GM21619 (cell line): ENCODE measurements around the gene KRT8.
"Not testable (repeated sequence)": the region's sequence is repeated elsewhere in the genome, so short reads cannot be mapped to it uniquely, and the experiment has no call there.

ENCODE experiments used
- ATAC-seq: cut with Tn5 transposase; IDR thresholded peaks from one replicate; pipeline ENCODE4 v1.9.1; 2021; ENCODE audit not compliant: unreplicated experiment

Gene KRT8

DNA sequence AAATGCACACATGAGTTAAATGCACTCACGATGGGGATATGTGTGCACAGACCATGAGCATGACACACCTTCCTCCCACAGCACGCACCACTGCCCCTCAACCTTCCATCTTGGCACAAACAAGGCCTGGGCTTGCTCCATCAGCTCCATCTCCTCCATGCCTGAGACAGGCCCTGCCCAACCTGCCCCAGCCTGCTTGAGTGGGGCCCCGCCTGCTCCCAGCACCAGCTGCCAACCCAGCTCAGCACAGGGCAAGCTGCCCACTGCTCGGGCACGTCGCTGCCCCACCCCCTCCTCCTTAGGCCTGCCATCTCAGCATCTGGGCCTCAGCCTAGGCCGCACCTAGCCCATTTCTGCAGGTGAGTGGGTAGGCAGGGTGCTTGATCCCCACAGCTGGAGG lies 28.5 kb downstream of the KRT8 start:
- no peak for ATAC-seq

DNA sequence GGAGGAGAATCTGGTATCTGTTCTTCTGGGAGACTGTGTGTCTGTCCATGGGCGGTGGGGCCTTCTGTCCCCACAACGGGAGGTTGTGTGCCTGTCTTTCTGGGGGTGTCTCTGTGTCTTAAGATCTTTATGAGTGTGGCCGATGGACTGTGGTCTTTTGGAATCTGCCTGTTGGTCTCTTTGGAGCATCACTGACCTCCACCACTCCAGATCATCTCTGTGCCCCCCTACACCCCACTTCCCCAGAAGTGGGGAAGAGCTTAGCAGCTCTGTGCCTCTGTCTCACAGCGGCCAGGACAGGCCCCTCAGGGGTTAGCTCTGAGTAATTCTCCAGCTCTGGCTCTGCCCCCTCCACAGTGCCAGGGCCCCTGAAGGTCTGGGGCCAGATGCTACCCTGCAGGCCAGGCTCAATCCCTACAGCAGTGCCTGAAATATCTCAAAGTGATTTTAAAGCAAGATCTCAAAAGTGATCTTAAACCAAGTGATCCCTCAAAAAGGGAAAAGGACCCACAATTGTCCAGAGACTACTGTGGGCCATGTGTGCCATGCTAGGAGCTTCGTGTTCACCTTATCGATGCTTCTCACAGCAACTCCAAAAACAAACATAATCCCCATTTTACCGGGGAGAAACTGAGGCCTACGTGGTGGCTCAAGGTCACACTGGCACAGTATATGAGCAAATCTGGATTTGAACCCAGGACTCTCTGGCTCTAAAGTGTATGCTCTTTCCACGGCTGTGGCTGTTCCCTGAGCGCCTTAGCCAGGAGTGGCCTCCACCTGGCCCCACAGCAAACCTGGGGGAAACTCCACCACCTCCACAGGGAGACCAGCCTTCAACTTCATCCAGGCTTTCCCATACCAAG lies 30.1 kb downstream of the KRT8 start:
- ATAC-seq = no peak

DNA sequence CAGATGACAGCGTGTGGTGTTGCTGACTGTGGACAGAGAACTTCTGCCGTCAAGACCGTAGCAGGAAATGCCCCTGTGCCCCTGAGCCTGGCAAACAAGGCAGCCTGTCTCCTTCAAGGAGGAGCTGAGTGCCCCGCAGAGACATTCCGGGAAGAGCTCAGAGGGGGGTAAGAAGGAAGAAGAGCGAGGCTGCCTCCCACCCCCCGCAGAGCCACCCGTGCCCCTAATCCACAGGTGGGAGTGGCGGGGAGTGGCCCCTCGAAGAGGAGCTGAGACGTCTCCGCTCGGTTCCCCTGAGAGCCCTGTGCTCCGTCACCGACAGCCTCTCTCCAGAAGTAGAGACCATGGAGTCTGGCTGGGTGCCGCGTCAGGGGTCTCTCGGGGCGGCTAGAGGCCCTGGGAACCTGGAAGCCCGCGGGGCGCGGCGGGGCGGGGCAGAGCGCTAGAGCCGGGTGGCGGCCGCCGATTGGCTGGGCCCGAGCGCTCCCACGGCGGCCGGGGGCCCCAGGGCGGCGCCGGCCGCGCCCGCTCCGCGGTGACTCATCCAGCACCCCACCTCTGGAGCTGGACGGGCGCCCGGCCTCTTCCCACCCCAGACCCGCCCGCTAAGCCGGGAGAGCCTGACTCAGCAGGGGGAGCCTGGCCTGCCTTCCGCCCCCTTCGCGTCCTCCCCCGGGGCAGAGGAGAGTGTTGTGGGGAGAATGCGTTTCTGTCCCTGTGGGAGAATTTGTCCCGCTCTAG lies 30.9 kb downstream of the KRT8 start:
- ATAC-seq = no peak

DNA sequence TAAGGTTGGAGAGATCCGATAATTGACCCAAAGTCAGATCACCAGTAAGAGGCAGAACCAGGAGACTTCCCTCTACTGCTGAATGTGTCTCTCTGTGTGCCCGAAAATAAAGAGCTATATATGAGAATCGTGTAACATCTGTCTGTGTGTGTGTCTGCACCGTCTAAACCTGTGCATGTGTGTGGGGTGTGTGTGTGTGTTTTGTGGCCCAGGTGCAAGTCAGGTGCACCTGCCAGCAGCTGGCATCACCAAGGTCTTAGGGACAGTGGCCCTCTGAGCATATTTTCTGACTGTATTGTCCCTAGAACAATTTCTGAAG lies 31.4 kb downstream of the KRT8 start:
- ATAC-seq = no peak

DNA sequence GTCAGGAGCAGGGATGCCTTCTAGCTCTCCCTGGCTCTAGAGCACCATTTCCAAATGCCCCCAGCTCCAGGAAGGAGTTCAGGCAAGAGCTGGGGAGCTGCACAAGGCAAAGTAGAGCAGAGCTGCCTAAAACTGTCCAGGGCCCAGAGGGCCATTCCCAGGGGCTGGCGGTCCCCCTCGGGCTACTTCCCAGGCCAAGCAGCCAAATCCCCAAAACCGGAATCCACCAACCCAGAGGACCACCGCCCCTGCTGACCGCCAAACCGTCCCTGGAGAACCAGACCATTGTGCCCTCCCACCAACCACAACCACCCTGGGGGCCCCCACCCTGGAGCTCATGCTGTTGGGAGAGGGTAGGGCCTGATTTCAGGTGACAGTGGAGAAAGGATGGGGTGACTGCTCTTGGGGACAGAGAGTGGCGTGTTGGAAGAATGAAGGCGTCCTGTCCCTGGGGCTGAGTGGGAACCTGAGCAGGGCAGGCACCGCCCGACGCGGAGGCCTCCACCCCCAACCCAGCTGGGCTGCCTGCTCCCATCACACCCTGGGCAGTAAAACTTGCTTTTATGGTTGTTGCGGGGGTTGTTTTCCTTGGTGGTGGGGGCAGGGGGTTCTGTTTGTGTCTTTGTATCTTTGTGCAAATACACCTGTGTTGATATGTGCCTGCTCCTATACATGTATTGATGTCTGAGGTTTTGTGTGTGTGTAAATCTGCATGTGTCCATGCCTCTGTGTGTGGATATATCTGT lies 32.1 kb downstream of the KRT8 start:
- ATAC-seq = no peak

DNA sequence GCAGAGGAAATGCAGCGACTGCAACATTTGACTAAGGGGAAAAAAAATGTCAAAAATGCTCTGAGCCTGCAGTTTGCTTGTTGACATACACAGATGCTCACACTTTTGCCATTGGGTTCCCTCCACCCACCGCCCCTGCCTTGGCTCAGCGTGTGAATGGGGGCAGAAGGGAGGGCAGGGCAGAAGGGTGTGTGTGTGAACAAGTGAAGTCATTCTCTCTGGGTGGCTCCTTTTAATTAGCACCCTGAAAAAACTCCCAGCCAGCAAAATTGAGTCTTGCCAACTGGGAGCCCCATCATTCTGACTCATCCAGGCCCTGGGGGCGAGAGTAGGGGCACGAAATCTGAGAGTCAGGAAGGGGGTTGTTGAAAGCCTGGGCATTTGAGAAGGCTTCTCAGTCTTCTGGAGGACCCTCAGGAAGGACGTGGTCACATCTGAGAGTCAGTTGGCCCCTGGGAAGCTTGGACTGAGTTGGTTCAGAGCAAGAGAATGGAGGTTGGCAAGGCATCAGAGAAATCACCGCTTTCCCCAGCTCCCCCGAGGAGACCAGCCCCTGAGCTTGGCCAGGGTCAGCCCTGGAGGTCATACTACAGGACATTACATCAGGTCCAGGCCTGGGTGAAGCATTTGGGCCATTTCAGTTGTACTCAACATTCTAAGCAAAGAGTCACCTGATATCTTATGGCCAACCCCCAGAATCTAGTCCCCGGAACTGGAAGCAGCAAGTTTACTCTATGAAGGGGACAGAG lies 33.4 kb downstream of the KRT8 start:
- ATAC-seq = no peak

DNA sequence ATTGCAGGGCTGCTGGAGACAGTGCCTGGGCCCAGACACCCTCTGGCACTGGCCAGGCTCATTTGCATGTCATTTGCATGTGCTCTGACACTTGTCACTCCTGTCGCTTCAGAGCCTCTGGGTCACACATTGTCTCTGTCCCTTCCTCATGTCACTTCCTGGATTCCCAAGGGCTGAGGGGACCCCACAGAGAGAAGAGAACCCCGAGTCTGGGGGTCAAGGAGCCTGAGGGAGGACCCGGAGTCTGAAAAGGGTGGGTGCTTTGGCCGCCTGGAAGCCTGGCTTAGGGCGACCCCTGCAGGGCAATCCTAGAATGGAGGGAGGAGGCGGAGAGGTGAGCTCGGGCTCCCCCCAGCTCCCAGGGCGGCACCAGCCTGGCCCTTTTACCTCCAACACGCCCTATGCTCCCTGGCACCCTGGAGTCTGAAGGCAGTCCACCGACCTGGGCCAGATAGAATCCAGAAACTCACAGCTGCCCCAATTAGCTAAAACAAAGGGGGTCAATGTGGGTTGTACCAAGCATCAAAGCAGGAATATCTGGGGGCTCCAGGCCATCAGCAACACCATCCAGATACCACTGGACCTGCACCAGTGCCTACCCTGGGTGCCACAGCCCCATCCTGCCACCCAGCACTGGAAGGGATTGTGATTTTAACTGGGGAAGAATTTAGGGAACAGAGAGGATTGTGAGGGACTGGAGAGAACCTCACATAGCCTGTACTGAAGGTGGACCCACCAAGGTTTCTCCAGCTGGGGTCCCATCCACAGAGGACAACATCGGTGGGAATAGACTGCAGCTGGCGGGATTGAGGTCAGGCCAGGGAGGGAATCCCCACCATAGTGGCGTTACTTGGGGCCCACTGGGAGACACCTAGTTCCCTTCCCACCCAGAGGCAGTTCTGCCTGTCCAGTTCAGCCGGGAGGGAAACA lies 34.2 kb downstream of the KRT8 start:
- ATAC-seq = peak; percentile 64

DNA sequence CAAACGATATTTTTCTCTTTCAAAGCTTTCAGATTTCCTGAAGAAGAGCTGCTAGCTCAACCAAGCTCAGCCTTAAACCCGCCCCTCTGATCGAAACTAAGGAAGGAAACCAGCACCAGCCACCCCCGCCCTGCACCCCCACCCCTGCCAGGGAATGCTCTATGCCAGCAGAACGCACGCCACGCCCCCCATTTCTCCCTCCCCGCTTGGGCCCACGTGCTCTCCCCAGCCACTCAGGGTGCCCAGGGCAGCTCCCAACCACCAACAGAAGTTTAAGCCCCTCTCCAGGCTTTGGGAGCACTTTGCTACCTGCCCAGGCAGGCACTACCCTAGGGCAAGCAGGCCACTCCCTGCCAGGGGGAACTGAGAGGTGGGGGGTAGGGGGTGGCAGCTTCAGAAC lies 37.2 kb downstream of the KRT8 start:
- no peak for ATAC-seq

DNA sequence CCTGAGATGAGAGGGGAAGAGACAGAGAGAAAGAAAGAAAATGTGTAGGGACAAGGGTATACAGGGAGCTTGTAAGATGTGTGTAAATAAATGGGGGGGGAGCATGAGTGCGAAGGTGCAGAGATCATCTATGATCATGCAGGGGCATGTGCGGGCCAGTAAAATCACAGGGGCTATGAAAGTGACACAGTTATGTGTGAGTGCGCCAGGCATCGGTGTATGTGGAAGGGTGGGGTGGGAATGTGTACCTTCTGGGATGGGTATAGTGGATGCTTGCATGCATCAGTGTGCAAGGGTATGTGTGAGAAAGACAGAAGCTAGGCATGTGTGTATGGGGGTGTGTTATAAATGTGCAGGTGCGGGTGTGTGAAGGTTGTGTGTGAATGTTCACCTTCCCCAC lies 37.7 kb downstream of the KRT8 start:
- no peak for ATAC-seq

DNA sequence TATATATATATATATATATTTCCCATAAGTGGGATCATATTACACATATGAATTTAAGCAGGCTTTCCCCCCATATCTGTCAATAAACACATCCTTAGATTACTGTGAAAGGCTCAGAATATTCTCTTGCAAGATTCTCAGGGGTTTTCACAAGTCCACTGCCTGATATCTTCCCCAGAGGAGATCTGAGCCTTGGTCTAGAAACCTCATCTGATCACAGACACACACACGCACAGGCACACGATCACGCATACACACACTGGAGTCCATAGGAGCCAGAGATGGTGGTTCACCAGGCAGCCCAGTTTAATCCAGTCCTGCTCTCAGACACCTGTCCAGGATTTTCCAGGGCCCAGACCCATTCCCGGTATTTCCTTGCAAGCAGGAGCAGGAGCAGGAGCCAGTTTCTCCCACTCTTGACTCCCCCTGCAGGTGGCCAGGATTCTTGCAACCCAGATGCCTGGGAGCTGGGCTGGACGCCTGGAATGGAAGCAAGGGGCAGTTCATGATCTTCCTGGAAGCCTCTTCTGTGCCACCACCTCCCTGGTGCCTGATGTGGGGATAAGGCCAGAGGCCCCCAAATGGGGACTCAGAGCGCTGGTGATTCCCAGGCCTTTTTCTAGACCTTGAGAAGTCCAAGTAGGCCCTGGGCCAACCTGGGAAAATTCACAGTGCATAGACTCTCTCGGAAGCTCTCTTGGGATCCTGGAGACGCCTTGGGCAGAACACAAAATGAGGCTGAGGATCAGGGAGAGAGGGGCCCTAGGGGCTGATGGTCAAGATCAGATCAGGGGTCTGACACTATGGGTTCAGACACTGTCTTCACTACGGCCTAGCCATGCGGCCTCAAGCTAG lies 39.6 kb downstream of the KRT8 start:
- no peak for ATAC-seq

DNA sequence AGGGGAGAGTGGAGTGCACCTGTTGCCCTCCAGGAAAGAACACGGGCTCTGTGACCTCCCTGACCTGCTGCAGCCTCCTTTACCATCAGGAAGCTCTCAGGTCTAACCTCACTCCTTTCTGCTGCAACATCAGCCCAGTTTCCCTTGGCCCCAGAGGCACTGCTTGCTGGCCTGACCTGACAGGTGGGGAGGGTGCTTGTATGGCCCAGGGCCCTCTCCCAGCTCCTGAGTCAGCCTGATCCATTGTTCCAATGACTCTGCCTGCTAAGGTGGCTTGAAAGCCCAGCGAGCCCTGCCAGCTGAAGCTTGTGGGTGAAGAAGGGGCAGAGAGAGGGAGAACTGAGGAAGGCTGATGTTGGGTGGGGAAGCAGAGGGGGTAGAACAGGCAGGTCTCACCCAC lies 42.9 kb downstream of the KRT8 start:
- ATAC-seq = no peak

DNA sequence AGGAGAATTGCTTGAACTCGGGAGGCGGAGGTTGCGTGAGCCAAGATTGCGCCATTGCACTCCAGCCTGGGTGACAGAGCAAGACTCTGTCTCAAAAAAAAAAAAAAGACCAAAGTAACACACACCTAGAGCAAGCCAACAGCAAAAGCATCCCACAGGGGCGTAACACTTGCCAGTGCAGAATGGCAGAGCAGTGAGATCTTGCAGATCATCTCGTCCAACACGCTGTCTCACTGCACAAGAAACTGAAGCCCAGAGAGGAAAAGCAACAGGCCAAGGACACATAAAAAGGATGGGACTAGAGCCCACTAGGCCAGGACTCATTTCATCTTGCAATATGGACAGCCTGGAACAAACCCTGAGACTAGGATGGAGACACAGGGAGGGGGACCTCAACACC lies 43.4 kb downstream of the KRT8 start:
- no peak for ATAC-seq

DNA sequence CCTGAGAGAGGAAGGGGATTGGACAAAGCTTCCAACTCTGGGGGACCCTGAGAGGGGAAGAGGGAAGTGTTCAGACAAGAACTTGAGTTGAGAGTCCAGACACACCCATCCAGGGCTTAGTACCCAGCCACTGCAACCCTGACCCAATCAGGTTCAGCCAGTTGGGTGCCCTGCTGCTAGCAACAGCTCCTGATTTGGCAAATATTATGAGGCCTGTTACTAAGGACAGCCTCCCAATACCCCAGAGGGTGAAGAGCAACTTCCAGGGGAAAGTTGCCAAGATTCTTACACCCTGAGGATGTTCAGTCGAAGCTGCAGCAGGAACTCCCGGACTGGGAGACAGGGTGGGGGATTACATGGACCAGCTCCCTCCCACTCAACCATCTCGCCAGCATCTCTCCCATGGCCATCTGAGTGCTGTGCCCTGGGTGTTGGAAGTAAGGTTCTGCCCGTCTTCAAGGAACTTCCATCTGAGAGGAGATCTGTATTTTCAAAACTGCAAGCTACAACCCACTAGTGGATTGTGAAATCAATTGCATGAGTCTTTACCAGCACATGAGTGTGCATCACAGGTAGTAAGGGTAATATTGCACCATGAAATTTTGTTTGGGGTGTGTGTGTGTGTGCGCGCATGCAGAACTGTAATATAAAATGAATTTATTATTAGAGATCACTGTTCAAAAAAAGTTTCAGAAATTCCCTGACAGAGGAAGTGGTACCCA lies 44.6 kb downstream of the KRT8 start:
- ATAC-seq = no peak

DNA sequence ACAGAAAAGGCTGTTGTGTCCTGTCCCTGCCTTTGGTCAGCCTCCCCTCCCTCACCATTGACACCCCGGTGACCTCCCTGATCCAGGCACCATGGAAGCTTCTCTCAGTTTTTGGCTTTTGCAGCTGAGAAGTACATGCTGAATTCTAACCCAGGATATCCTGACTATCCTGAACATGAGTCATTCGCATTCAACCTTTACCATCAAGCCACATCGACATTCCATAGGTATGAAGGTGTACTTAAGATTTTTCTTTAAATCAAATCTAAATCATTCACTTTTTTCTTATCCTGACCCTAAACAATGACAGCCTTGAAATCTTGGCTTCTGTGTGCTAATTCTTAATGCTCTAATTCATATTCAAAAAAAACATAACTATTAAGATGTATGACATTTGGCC lies 47.4 kb downstream of the KRT8 start:
- ATAC-seq = no peak

DNA sequence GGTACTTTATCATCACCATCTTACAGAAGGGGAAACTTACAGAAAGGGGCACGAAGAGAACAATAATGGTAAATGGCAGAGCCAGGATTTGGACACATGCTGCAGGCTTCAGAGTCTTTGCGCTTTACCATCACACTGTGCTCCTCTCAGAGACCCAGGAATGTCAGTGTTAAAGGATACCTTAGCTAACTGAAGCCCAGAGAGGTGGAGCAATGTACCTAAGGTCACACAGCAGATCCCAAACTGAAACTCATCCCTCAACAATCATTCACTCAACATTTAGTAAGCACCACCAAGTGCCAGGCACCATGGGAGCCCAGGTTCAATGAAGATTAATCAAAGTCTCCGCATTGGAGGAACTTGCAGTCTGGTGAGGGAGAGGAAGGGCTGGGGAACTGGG lies 48.1 kb downstream of the KRT8 start:
- ATAC-seq = no peak

DNA sequence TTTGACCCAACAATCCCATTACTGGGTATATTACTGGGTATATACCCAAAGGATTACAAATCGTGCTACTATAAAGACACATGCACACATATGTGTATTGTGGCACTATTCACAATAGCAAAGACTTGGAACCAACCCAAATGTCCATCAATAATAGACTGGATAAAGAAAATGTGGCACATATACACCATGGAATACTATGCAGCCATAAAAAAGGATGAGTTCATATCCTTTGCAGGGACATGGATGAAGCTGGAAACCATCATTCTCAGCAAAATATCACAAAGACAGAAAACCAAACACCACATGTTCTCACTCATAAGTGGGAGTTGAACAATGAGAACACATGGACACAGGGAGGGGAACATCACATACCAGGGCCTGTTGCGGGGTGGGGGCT lies 48.8 kb downstream of the KRT8 start:
- ATAC-seq = not testable (repeated sequence)

DNA sequence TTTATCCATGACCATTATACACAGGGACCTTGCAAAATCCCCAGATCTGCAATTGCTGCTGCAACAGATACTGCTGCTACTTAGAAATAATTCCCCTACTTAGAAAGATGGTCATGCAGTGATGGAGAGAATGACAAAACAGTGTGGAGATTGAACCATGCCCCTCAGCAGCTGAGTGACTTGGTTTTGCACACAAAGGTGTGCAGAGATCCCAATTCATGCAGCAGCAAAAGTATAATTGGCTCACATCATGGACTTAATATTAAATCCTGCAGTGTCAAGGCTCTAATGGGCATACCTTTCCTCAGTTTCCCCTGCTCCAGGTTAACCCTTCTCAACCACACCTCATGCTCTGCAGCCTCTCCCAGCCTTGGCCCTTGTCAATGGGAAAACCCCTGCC lies 53.1 kb downstream of the KRT8 start:
- no peak for ATAC-seq

DNA sequence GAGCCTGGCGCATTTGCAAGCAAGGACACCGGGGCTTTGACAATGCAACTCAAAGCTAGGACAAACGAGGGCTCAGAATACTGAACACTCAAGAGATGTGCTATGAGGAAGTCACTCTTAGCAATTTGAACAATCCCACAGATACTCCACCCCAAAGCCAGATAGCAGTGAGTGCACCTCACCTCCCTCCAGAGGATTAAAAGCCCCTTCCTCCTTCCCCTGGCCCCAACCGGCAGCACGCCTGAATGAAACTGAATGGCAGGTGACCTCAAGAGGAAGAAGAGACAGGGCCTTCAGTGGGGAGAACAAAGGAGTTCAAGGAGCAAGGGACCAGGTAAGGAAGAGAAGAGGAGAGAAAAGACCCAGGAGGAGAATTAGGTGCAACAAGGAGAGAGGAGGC lies 54.2 kb downstream of the KRT8 start:
- no peak for ATAC-seq

DNA sequence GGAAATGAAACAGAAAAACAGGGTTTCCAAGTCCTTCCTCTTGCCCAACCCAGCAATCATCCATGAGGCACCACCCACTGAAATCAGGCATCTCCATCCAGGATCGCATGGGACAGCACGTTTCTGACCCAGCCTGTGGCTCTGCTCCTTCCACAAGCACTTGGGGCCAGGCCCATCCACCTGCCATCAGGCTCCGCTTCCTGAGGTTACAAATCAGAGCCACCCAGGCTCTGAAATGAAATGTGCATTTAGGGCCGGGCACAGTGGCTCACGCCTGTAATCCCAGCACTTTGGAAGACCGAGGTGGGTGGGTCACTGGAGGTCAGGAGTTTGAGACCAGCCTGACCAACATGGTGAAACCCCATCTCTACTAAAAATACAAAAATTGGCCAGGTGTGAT lies 55.4 kb downstream of the KRT8 start:
- ATAC-seq = no peak
